ENCODE results near the gene CHMP1B.

The CHMP1B gene

DNA sequence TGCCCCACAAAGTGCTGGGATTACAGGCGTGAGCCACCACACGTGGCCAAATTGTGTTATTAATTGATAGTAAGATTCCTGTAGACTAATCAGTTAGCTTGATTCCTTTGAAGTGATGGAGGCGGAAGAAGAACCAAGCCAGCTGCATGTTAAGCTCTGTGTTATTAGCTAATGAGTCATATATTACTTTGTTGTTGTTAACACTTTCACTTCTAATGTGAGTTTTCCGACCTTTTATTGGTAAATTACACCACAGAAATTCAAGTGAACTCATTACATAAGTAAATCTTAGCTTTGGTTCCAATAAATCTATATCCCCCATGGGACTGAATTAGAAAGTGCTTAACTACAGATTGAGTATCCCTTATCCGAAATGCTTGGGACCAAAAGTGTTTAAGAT, 20.3 kb downstream of the CHMP1B start:
- ChIA-PET CTCF (interaction anchor here (1.0 to 2.5 kb wide), 3 partner anchors 9 to 216 kb away, joined by 5 to 11 read pairs (median 7); no protein-coding TSS in a partner anchor), POLR2A (ENCODE audit: low non-redundant PET) (no interaction called here)
- DNase-seq (ENCODE audit: low spot score) = no peak
- TF ChIP-seq, protein P1, sequence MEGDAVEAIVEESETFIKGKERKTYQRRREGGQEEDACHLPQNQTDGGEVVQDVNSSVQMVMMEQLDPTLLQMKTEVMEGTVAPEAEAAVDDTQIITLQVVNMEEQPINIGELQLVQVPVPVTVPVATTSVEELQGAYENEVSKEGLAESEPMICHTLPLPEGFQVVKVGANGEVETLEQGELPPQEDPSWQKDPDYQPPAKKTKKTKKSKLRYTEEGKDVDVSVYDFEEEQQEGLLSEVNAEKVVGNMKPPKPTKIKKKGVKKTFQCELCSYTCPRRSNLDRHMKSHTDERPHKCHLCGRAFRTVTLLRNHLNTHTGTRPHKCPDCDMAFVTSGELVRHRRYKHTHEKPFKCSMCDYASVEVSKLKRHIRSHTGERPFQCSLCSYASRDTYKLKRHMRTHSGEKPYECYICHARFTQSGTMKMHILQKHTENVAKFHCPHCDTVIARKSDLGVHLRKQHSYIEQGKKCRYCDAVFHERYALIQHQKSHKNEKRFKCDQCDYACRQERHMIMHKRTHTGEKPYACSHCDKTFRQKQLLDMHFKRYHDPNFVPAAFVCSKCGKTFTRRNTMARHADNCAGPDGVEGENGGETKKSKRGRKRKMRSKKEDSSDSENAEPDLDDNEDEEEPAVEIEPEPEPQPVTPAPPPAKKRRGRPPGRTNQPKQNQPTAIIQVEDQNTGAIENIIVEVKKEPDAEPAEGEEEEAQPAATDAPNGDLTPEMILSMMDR (conservative IDR thresholded peaks at IDR 0.05; ENCODE audit: low read depth) = no peak
- H3K27ac ChIP-seq = no peak overlapping the region

DNA sequence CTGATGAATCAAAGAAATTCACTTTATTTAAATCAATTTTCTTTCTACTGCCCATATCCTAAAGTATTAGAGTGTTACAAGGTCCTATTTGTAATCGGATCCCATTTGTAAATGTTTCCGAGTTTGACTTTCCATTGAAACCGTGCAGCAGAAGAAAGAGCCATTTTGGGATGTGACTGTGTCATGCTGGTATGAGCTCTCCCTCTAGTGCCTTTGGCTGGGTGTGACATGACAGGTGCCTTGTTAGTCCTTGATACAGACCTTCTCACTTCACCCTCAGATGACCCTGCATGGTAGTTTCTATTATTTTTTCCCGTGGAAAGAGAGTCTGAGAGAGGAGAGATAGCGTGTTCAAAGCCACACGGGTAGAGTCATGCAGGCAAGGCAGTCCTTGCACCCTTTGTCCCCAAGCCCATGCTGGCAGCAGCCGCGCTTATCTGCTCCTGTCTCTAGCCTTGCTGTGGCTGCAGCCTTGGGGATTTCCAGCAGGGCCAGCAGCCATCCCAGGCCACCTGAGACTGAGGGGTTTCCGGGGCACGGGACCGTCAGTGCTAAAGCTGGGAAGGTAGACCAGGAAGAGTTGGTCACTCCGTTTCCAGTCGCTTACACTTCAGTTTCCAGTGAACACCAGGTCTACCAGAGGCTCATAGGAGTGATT, 21.4 kb downstream of the CHMP1B start:
- CTCF ChIA-PET = interaction anchor here (0.6 to 2.5 kb wide), 5 partner anchors 11 to 217 kb away, joined by 3 to 11 read pairs (median 4); no protein-coding TSS in a partner anchor
- TF ChIP-seq, protein P1 (conservative IDR thresholded peaks at IDR 0.05; ENCODE audit: low read depth) = peak; percentile 55
- POLR2A ChIA-PET (ENCODE audit: low non-redundant PET) = no interaction called here
- H3K27ac ChIP-seq = no peak overlapping the region
- peak; percentile 73 for DNase-seq (ENCODE audit: low spot score)

DNA sequence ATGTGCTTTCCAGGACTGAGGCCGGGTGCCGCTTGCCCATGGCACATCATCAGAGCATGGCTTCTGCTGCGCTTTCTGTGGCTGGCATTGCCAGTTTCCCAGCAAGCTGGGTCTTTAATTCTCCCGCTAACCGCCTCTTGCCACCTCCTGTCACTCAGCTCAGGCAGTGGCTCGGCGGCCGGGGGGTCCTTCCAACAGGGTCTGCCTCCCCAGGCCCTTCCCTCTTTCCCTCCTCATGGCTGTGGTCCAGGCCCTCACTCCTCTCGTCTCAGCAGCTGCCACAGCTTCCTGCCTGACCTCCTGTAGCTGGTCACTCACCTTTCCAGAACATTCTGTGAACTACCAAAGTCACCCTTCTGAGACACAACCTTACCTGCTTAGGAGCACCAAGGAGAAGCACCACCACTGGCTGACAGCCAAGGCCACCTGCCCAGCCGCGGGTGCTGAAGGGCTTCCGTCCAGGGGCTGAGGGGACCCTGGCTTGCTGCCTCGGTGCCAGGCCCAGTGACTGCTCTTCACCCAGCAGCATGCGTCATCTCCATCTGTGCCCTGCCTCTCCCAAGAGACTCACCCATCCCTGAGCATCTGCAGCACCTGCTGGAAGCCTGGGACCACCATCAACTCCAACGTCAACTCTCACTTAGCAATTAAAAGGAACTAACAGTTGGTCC, 22.6 kb downstream of the CHMP1B start:
- DNase-seq (ENCODE audit: low spot score) = no peak
- ChIA-PET POLR2A (ENCODE audit: low non-redundant PET) (no interaction called here), CTCF (interaction anchor here (2.5 kb wide), 1 partner anchor 141 kb away, joined by 11 read pairs; no protein-coding TSS in a partner anchor)

DNA sequence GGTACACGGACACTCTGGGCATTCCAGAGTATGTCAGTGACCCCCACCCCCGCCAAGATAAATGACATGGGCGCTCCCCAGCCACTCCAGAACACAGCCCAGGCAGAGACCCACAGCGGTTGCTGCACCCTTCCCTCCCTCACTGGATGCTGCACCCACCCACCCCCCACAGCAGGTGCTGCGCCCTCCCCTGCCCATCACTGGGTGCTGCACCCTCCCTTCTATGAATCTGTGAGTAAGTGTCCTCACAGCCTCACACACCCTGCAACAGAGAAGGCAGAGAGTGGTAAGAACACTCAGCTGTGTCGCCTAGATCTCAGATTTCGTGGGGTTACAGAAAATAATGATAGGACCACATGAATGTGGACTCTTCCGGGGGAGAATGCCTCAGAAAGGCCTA, 23.5 kb downstream of the CHMP1B start:
- POLR2A ChIA-PET (ENCODE audit: low non-redundant PET) = no interaction called here
- TF ChIP-seq, protein P1 (conservative IDR thresholded peaks at IDR 0.05; ENCODE audit: low read depth) = no peak
- H3K27ac ChIP-seq = no peak overlapping the region
- DNase-seq (ENCODE audit: low spot score) = no peak
- CTCF ChIA-PET = interaction anchor here (0.6 to 1.4 kb wide), 2 partner anchors 141 to 196 kb away, joined by 3 to 6 read pairs; no protein-coding TSS in a partner anchor

More for the DNA sequence above, 22.6 kb downstream of the CHMP1B start:
- H3K27ac ChIP-seq = no peak overlapping the region
- TF ChIP-seq, protein P1 (conservative IDR thresholded peaks at IDR 0.05; ENCODE audit: low read depth) = no peak

DNA sequence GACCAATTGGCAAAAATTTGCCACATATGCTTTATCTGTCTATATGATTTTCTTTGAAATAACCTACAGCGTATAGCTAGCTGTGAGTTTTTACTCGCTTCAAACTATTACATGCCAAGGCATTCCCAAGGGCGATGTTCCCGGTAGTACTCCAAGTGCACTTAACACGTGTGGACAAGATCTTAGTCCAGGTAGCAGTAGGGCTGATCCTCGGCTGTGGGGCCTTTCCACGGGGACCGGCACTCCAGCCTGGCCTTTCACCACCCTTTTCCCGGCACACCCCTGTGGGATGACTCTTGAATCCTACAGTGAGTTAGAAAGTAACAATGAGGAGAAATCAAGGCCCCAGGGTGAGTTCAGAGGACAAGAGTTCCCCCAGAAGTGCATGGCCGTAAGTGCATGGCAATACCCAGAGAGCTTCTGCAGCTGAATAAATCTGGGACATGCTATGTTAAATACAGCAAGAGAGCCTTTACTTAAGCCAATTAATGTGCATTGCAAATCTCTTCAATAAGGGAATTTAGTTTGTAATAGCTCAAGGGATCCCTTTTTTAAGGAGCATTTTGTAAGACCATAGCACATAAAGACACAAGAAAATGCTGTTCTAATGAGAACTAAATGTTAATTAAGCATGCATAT, 26.4 kb downstream of the CHMP1B start:
- no peak for DNase-seq (ENCODE audit: low spot score)
- ChIA-PET POLR2A (ENCODE audit: low non-redundant PET) (no interaction called here), CTCF (interaction anchor here (1.2 to 1.4 kb wide), 2 partner anchors 118 to 144 kb away, joined by 3 to 5 read pairs; no protein-coding TSS in a partner anchor)
- H3K27ac ChIP-seq = no peak overlapping the region
- TF ChIP-seq, protein P1 (conservative IDR thresholded peaks at IDR 0.05; ENCODE audit: low read depth) = no peak

DNA sequence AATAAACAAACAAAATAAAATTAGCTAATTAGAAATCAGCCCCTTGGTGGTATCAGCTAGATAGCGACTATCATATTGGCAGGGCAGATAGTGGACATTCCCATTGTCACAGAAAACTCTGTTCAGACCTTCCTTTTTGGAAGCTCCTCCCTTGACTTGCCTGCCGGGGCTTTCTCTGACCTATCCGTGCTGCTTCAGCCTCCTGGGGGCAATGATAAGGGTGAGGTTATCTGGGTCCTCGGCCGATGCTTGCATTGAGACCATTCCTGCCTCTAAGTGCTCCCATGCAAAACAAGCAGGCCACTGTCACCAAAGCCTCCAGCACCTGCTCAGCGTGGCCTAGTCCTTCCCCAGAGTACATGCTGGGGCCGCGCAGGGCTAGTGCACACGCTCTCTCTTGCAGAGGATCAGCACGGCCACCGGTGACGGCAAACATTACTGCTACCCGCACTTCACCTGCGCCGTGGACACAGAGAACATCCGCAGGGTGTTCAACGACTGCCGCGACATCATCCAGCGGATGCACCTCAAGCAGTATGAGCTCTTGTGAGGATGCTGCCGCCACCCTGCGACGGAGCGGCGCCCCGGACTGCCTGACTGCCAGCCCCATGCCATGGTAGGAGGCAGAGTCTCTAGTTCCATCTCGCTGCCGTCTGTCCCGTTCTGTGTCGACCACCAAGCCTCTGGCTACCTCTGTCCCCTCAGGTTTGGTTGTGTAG, 29.5 kb downstream of the CHMP1B start:
- TF ChIP-seq, protein P1 (conservative IDR thresholded peaks at IDR 0.05; ENCODE audit: low read depth) = no peak
- no peak overlapping the region for H3K27ac ChIP-seq
- CTCF ChIA-PET = interaction anchor here (0.6 to 0.9 kb wide), 3 partner anchors 59 to 148 kb away, joined by 3 to 4 read pairs (median 3); no protein-coding TSS in a partner anchor
- POLR2A ChIA-PET (ENCODE audit: low non-redundant PET) = no interaction called here
- no peak for DNase-seq (ENCODE audit: low spot score)
